Thyroid gland (tissue), 4 donors: ENCODE results near the gene PCDH1. TPM values are rescaled to one million over a fixed set of nuclear protein-coding genes. Genes with fewer than 3 reads are reported as not detected.

Source experiments
- DNase-seq, 2 donors: peaks; one replicate each; pipeline ENCODE4 v3.0.0-alpha.2; 2019
- H3K27ac ChIP-seq, 3 donors: fragments of 200-600 bp; sonication (generic); 1 replicate in 2 of 3; 2 replicates in 1 of 3; pipeline ENCODE4 v1.5.1; 2016 to 2019; ENCODE audit warnings: mild to moderate bottlenecking in 1 of 3, moderate library complexity in 1 of 3
- H3K27me3 ChIP-seq: fragments of 200-600 bp; sonication (generic); one replicate; pipeline ENCODE4 v1.5.1; 2019
- H3K36me3 ChIP-seq, 2 donors: fragments of 200-600 bp; sonication (generic); one replicate each; pipeline ENCODE4 v1.5.1; 2016 to 2019
- H3K4me1 ChIP-seq, 2 donors: fragments of 200-600 bp; sonication (generic); one replicate each; pipeline ENCODE4 v1.5.1; 2017 to 2019
- H3K4me3 ChIP-seq, 3 donors: fragments of 200-600 bp; sonication (generic); replicated peaks in 1 of 3; 1 replicate in 2 of 3; 2 replicates in 1 of 3; pipeline ENCODE4 v1.5.1; 2016; ENCODE audit warnings: mild to moderate bottlenecking in 1 of 3
- H3K9me3 ChIP-seq: fragments of 200-600 bp; sonication (generic); one replicate; pipeline ENCODE4 v1.5.1; 2017
- POLR2A ChIP-seq, 2 donors: fragments of 450-650 bp; IDR thresholded peaks; one replicate each; pipeline ENCODE4 v1.6.1; 2017; ENCODE audit warnings: antibody characterized with exemption in 2 of 2, mild to moderate bottlenecking in 2 of 2, moderate library complexity in 1 of 2
- WGBS, 2 donors: methylation state at CpG; one replicate each; pipeline ENCODE4 v1.1.5; 2017; 5-methylcytosine and 5-hydroxymethylcytosine counted together
- intact Hi-C: fragments of 100-400 bp; cut with DNase I; formaldehyde crosslinking; loops from one replicate; pipeline ENCODE4 v1.15.1; 2023
- total RNA-seq, 4 donors: library from RNA; depleted of rRNA; stranded (reverse); fragments of >200 nt; gene quantifications; one replicate each; pipeline ENCODE4 v1.2.3, GENCODE V29; 2016
- TF ChIP-seq, protein P1 (sequence below), 6 experiments: fragments of 200-600 bp in 3 of 6; fragments of 450-650 bp in 3 of 6; sonication (generic) in 3 of 6; IDR thresholded peaks; one replicate each; pipeline ENCODE4 v1.5.1; 2016 to 2019; ENCODE audit warnings: antibody characterized with exemption in 6 of 6, mild to moderate bottlenecking in 2 of 6, inconsistent platforms in 1 of 6, moderate library complexity in 1 of 6

The PCDH1 gene
- total RNA-seq, 4 donors from 2014 or later = 23.4 to 76.2 (median 37.5) TPM

DNA sequence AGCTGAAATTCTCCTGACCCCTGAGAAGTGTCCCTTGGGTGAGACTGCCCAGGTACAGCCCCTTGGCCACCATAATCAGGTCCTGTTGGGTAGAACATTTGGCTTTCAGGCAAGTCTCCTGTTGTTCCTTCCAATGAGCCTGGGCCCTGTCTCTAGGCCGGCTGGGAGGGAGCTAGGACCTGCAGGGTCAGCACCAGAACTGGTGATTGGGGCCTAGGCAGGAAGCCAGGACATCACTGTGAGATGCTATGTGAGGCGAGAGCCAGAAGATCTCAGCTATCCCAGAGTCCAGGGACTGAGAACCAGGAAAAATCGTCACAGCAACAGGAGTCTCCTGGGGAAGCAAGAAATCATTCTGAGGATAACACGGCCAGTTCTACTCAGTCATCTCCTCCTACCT, 51.5 kb downstream of the PCDH1 start:
- no peak overlapping the region for H3K4me3 ChIP-seq
- intact Hi-C loops = no loop called here
- no peaks in the 10 kb centered on the region for H3K36me3 ChIP-seq
- no peaks in the 10 kb centered on the region for H3K27me3 ChIP-seq
- 84 to 91% methylated on average over 4 of the region's 4 CpGs for WGBS, 2 donors
- no peaks in the 10 kb centered on the region for H3K4me1 ChIP-seq
- TF ChIP-seq, protein P1, sequence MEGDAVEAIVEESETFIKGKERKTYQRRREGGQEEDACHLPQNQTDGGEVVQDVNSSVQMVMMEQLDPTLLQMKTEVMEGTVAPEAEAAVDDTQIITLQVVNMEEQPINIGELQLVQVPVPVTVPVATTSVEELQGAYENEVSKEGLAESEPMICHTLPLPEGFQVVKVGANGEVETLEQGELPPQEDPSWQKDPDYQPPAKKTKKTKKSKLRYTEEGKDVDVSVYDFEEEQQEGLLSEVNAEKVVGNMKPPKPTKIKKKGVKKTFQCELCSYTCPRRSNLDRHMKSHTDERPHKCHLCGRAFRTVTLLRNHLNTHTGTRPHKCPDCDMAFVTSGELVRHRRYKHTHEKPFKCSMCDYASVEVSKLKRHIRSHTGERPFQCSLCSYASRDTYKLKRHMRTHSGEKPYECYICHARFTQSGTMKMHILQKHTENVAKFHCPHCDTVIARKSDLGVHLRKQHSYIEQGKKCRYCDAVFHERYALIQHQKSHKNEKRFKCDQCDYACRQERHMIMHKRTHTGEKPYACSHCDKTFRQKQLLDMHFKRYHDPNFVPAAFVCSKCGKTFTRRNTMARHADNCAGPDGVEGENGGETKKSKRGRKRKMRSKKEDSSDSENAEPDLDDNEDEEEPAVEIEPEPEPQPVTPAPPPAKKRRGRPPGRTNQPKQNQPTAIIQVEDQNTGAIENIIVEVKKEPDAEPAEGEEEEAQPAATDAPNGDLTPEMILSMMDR (IDR thresholded peaks at IDR 0.05) = no peak
- TF ChIP-seq POLR2A (IDR thresholded peaks at IDR 0.05) = no peak
- DNase-seq = no peak
- no peaks in the 10 kb centered on the region for H3K9me3 ChIP-seq
- H3K27ac ChIP-seq = no peak overlapping the region

DNA sequence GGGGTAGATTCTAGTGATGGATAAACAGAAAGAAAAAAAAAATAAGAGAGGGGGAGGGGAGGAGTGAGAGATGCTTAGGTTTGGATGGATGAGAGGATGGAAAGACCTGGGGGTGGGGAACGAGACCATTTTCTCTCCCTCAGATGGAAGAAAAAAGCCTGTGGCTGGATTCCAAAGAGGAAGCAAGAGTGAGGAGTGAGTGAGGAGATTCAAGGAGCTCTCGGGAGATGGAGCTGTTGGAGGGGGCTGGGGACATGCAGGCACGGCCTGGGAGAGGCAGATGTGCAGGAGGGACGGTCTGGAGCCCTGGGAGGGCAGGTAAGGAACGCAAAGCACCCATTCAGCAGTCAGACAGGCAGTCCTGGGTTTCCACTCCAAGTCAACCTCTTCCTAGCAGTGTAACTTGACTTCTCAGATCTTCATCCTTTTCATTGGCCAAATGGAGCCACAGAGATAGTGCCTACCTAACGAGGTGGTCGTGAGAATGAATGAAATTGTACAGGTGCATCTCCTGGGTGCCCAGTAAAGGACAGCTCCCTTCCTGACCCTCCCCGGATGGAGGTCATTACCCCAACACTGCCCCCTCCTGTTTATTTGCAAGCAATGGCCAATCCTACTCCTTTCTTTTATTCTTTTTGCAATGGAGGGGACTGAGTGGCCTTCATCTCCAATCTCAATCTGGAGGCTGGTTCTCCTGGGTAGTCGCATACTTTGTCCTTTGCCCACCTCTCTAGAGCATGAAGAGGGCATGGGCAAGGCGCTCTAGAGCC, 52.2 kb downstream of the PCDH1 start:
- intact Hi-C loops = no loop called here
- H3K4me3 ChIP-seq = no peak overlapping the region
- TF ChIP-seq, protein P1 (IDR thresholded peaks at IDR 0.05) = peak in 1 of 6 experiments; percentile 33
- no peak for TF ChIP-seq POLR2A (IDR thresholded peaks at IDR 0.05)
- no peaks in the 10 kb centered on the region for H3K4me1 ChIP-seq
- H3K27me3 ChIP-seq = no peaks in the 10 kb centered on the region
- no peak for DNase-seq
- no peaks in the 10 kb centered on the region for H3K36me3 ChIP-seq
- no peaks in the 10 kb centered on the region for H3K9me3 ChIP-seq
- 35 to 36% methylated on average over 10 of the region's 10 CpGs for WGBS, 2 donors
- no peak overlapping the region for H3K27ac ChIP-seq

DNA sequence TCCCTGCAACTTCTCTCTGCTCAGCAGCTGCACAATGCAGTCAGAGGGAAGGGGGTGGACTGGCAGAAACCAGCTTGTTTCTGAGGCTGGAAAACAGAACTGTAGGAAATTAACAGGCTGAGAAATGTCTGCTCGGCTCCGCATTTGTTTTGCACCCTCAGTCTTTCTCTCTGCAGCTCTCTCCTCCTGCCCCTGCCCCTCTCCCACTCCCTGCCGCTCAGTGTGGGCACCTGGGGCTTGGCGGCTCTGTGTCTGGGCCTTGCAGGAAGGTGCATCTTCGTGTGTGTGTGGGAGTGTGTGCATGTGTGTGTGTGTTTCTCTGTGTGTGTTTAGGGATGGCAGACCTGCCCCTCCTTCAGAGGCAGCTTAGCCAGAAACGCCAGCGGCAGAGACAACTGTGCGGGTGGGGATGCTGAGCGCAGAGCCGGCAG, 53.0 kb downstream of the PCDH1 start:
- WGBS, 2 donors = 56% methylated on average over 10 of the region's 10 CpGs
- Histone ChIP-seq H3K36me3 (no peaks in the 10 kb centered on the region), H3K27me3 (no peaks in the 10 kb centered on the region), H3K9me3 (no peaks in the 10 kb centered on the region), H3K4me3 (no peak overlapping the region), H3K27ac (no peak overlapping the region), H3K4me1 (no peaks in the 10 kb centered on the region)
- intact Hi-C loops = no loop called here
- no peak for DNase-seq
- TF ChIP-seq POLR2A (IDR thresholded peaks at IDR 0.05) = no peak
- TF ChIP-seq, protein P1 (IDR thresholded peaks at IDR 0.05) = no peak

DNA sequence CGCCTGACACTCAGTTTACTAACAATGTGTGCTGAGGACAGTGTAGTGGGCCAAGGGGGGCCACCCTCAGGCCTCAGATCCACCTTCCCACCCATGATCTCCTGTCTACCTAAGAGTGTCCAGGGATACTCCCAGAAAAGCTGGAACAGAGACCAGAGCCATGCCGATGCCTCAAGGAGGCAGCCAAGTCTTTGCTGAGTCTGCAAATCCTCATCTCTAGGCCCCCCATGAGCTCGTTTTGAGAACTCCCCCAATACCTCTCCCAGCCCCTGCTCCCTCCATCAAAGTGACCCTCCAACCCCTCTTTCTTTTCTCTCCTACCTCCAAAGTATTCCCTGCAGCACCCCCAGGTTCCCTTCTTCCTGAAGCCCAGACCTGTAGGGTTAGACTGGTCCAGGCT, 53.5 kb downstream of the PCDH1 start:
- H3K27ac ChIP-seq = no peak overlapping the region
- intact Hi-C loops = no loop called here

DNA sequence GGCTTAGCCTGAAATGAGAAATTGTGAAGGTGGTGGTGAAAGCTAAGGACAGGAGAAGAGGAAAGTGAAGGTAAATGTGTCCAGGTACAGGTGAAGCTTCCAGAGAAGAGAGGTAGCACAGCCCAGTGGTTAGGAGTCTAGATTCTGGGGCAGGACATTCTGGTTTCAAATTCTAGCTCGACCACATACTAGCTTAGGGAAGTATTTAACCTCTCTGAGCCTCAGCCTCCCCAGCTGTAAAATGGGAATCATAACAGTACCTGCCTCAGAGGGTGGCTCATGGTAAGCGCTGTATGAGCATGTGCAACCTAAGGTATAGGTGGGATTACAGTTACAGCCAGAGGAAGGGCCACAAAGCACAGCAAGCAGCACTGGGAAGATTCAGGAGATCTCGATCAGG, 55.2 kb downstream of the PCDH1 start:
- intact Hi-C loops = no loop called here
- DNase-seq = no peak
- no peaks in the 10 kb centered on the region for H3K4me1 ChIP-seq
- H3K27me3 ChIP-seq = no peaks in the 10 kb centered on the region
- 83 to 87% methylated on average over 2 to 3 of the region's 3 CpGs for WGBS, 2 donors
- no peaks in the 10 kb centered on the region for H3K9me3 ChIP-seq
- no peaks in the 10 kb centered on the region for H3K36me3 ChIP-seq
- peak overlapping the region in 1 of 3 donors; percentile 0 for H3K27ac ChIP-seq
- H3K4me3 ChIP-seq = no peak overlapping the region
- TF ChIP-seq POLR2A (IDR thresholded peaks at IDR 0.05) = no peak
- TF ChIP-seq, protein P1 (IDR thresholded peaks at IDR 0.05) = no peak

More for the DNA sequence above, 53.5 kb downstream of the PCDH1 start:
- no peaks in the 10 kb centered on the region for H3K27me3 ChIP-seq
- DNase-seq = no peak
- H3K4me3 ChIP-seq = no peak overlapping the region
- 69 to 89% methylated on average over 3 of the region's 3 CpGs for WGBS, 2 donors
- no peaks in the 10 kb centered on the region for H3K36me3 ChIP-seq
- no peaks in the 10 kb centered on the region for H3K9me3 ChIP-seq
- H3K4me1 ChIP-seq = no peaks in the 10 kb centered on the region
- TF ChIP-seq, protein P1 (IDR thresholded peaks at IDR 0.05) = no peak
- TF ChIP-seq POLR2A (IDR thresholded peaks at IDR 0.05) = no peak
